ENCODE data around the gene C2CD2.

GRCh38 chr21:41881051-41881450 lies 72.8 kb downstream of the C2CD2 start:
- TF ChIP-seq CTCF (conservative IDR thresholded peaks at IDR 0.05; ENCODE audit: low read depth, low read length) (no peak), EZH2phosphoT487 (IDR thresholded peaks at IDR 0.05; ENCODE audit: borderline replicate concordance, low read length) (no peak)

Data from PC-3 (cell line).